Ovary (tissue), 3 donors: Measurements from ENCODE around the gene USP48.

Experiments
- CTCF ChIP-seq, 3 donors: fragments of 450-650 bp in 2 of 3; fragments of 200-600 bp in 1 of 3; IDR thresholded peaks; one replicate each; pipeline versions ENCODE4 v1.5.1 to v1.8.0; 2016 to 2022; ENCODE audit warnings: antibody characterized with exemption in 3 of 3, mild to moderate bottlenecking in 1 of 3
- POLR2A ChIP-seq: fragments of 450-650 bp; IDR thresholded peaks from one replicate; pipeline ENCODE4 v1.6.1; 2017; ENCODE audit warnings: antibody characterized with exemption, mild to moderate bottlenecking, moderate library complexity
- donor health status: DM: no; HTN: no; CAD: no.

- no peak for TF ChIP-seq CTCF (IDR thresholded peaks at IDR 0.05)
- no peak for TF ChIP-seq POLR2A
These were observed 58.9 kb downstream of the USP48 start for GRCh38 chr1:21724098-21724497.
